Calu3 (cell line): Measurements from ENCODE around the gene EPHB2. TPM values are rescaled to one million over a fixed set of nuclear protein-coding genes. Genes with fewer than 3 reads are reported as not detected.

Experiments
- BruUV-seq: library from RNA; stranded (reverse); fragments of 400-500 nt; replicated peaks from 2 replicates; lab custom pipeline; 2021; lab: Mats Ljungman, UMichigan
- CTCF ChIA-PET: fragments of 300-600 bp; sonication (Branson Sonifier 250); formaldehyde crosslinking; loops from one replicate; lab custom pipeline; 2022; ENCODE audit warnings: antibody characterized with exemption; lab: Charles Lee
- DNase-seq: peaks from one replicate; pipeline ENCODE4 v3.0.0; 2022
- H3K27ac Mint-ChIP-seq: one replicate; pipeline ENCODE4 v1.8.0; 2022; ENCODE audit warnings: mixed read lengths; ENCODE audit not compliant: unreplicated experiment
- H3K27me3 Mint-ChIP-seq: one replicate; pipeline ENCODE4 v1.8.0; 2022; ENCODE audit warnings: mixed read lengths; ENCODE audit not compliant: unreplicated experiment
- H3K36me3 Mint-ChIP-seq: one replicate; pipeline ENCODE4 v1.8.0; 2022; ENCODE audit warnings: mild to moderate bottlenecking, moderate library complexity, mixed read lengths; ENCODE audit not compliant: insufficient read depth, unreplicated experiment
- H3K4me1 Mint-ChIP-seq: one replicate; pipeline ENCODE4 v1.8.0; 2022; ENCODE audit warnings: mild to moderate bottlenecking, low read depth, mixed read lengths; ENCODE audit not compliant: unreplicated experiment
- H3K4me3 Mint-ChIP-seq: one replicate; pipeline ENCODE4 v1.8.0; 2022; ENCODE audit warnings: mild to moderate bottlenecking, low read depth, moderate library complexity, mixed read lengths; ENCODE audit not compliant: unreplicated experiment
- H3K9me3 Mint-ChIP-seq: one replicate; pipeline ENCODE4 v1.8.0; 2022; ENCODE audit warnings: low read depth, mixed read lengths; ENCODE audit not compliant: unreplicated experiment
- CTCF ChIP-seq: fragments of 200-600 bp; IDR thresholded peaks from one replicate; pipeline ENCODE4 v1.8.0; 2022; ENCODE audit warnings: antibody characterized with exemption; ENCODE audit not compliant: unreplicated experiment
- intact Hi-C: fragments of 100-400 bp; cut with micrococcal nuclease; formaldehyde crosslinking; loops from one replicate; pipeline ENCODE4 v1.10.0; 2022; ENCODE audit not compliant: unreplicated experiment
- total RNA-seq: library from RNA; stranded (reverse); gene quantifications from 2 replicates; pipeline ENCODE4 v1.2.3, GENCODE V29; 2022

EPHB2 gene
- total RNA-seq, 1 experiment from 2014 or later, result 19.3 TPM

- no peak for DNase-seq
- Mint-ChIP-seq H3K36me3 (no peaks in the 10 kb centered on the region), H3K4me1 (no peaks in the 10 kb centered on the region), H3K4me3 (no peak overlapping the region), H3K27me3 (peaks cover 13% of the 10 kb centered on the region), H3K27ac (no peak overlapping the region), H3K9me3 (no peaks in the 10 kb centered on the region)
- TF ChIP-seq CTCF, result no peak
- CTCF ChIA-PET, result interaction anchor here (0.6 kb wide), 1 partner anchor 134 kb away, joined by 3 read pairs; no protein-coding TSS in a partner anchor
- no TSS peak for BruUV-seq
- intact Hi-C loops, result no loop called here
These were observed 244.5 kb downstream of the EPHB2 start for GRCh38 chr1:22955146-22955545.

GRCh38 chr1:22957066-22957465, 246.4 kb downstream of the EPHB2 start:
- CTCF ChIA-PET, result no interaction called here
- Mint-ChIP-seq H3K4me3 (no peak overlapping the region), H3K27me3 (peaks cover 19% of the 10 kb centered on the region), H3K9me3 (no peaks in the 10 kb centered on the region), H3K36me3 (no peaks in the 10 kb centered on the region), H3K27ac (no peak overlapping the region), H3K4me1 (no peaks in the 10 kb centered on the region)
- intact Hi-C loops, result no loop called here
- no TSS peak for BruUV-seq
- TF ChIP-seq CTCF, result no peak
- DNase-seq, result no peak

GRCh38 chr1:22958556-22958955, 247.9 kb downstream of the EPHB2 start:
- no peak for TF ChIP-seq CTCF
- no TSS peak for BruUV-seq
- no peak for DNase-seq
- intact Hi-C loops, result no loop called here
- H3K4me3 Mint-ChIP-seq, result no peak overlapping the region
- CTCF ChIA-PET, result no interaction called here
- H3K27ac Mint-ChIP-seq, result no peak overlapping the region
- H3K4me1 Mint-ChIP-seq, result no peaks in the 10 kb centered on the region
- peaks cover 32% of the 10 kb centered on the region for H3K27me3 Mint-ChIP-seq
- H3K9me3 Mint-ChIP-seq, result no peaks in the 10 kb centered on the region
- H3K36me3 Mint-ChIP-seq, result no peaks in the 10 kb centered on the region

- H3K36me3 Mint-ChIP-seq, result no peaks in the 10 kb centered on the region
- no peak for TF ChIP-seq CTCF
- intact Hi-C loops, result no loop called here
- peaks cover 32% of the 10 kb centered on the region for H3K27me3 Mint-ChIP-seq
- CTCF ChIA-PET, result no interaction called here
- no peak for DNase-seq
- no peaks in the 10 kb centered on the region for H3K9me3 Mint-ChIP-seq
- no peak overlapping the region for H3K27ac Mint-ChIP-seq
- no peaks in the 10 kb centered on the region for H3K4me1 Mint-ChIP-seq
- no TSS peak for BruUV-seq
- no peak overlapping the region for H3K4me3 Mint-ChIP-seq
These were observed 249.1 kb downstream of the EPHB2 start for GRCh38 chr1:22959545-22960360.
